ENCODE measurements around the gene DNAH10. TPM values are rescaled to one million over a fixed set of nuclear protein-coding genes. Genes with fewer than 3 reads are reported as not detected.
"Not testable (repeated sequence)": the region's sequence is repeated elsewhere in the genome, so short reads cannot be mapped to it uniquely, and the experiment has no call there.

DNAH10 gene
- total RNA-seq, 1 experiment from 2014 or later, result 0.30 TPM

GRCh38 chr12:123946152-123946515 lies 184.0 kb downstream of the DNAH10 start:
- no peaks in the 10 kb centered on the region for H3K79me2 ChIP-seq (ENCODE audit: low read length)
- H3K4me3 ChIP-seq (ENCODE audit: low read length), result no peak overlapping the region
- H3K4me1 ChIP-seq (ENCODE audit: low read length), result no peaks in the 10 kb centered on the region
- H3K9me2 ChIP-seq (replicated peaks; ENCODE audit: insufficient read depth, low read length), result no peaks in the 10 kb centered on the region
- H3K36me3 ChIP-seq (ENCODE audit: insufficient read depth, low read length), result no peaks in the 10 kb centered on the region
- no peak overlapping the region for H3K27ac ChIP-seq (ENCODE audit: low read length)
- H2AFZ ChIP-seq (ENCODE audit: low read length), result no peak overlapping the region
- no peak overlapping the region for H3K4me2 ChIP-seq (ENCODE audit: low read depth, low read length, poor library complexity, severe bottlenecking)
- H3K9ac ChIP-seq (ENCODE audit: low read length), result no peak overlapping the region
- H3K27me3 ChIP-seq (ENCODE audit: low read length), result no peaks in the 10 kb centered on the region
- H4K20me1 ChIP-seq (ENCODE audit: insufficient read depth, low read depth, low read length), result no peaks in the 10 kb centered on the region
- no peak for DNase-seq
- H3K9me3 ChIP-seq (ENCODE audit: low read length), result no peaks in the 10 kb centered on the region

DNA sequence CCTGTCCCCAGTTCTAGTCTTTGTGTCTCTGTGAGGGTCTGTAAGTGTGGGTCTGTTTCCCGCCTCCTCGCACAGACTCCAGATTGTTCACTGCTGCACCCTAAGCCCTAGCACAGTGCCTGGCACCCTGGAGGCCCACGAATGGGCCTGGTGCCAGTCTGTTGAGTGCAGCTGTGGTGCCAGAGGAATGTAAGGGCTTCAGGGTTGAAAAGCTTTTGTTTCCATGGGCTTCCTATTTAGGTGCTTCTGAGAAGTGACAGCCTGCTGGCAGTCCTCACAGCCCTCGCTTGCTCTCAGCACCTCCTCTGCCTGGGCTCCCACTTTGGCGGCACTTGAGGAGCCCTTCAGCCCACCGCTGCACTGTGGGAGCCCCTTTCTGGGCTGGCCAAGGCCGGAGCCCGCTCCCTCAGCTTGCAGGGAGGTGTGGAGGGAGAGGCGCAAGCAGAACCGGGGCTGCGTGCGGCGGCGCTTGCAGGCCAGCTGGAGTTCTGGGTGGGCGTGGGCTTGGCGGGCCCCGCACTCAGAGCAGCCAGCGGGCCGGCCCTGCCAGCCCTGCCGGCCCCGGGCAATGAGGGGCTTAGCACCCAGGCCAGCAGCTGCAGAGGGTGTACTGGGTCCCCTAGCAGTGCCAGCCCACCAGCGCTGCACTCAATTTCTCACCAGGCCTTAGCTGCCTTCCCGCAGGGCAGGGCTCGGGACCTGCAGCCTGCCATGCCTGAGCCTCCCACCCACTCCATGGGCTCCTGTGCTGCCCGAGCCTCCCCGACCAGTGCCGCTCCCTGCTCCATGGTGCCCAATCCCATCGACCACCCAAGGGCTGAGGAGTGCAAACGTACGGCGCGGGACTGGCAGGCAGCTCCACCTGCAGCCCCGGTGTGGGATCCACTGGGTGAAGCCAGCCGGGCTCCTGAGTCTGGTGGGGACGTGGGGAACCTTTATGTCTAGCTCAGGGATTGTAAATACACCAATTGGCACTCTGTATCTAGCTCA lies 184.7 kb downstream of the DNAH10 start:
- H3K27ac ChIP-seq (ENCODE audit: low read length), result not testable (repeated sequence)

DNA sequence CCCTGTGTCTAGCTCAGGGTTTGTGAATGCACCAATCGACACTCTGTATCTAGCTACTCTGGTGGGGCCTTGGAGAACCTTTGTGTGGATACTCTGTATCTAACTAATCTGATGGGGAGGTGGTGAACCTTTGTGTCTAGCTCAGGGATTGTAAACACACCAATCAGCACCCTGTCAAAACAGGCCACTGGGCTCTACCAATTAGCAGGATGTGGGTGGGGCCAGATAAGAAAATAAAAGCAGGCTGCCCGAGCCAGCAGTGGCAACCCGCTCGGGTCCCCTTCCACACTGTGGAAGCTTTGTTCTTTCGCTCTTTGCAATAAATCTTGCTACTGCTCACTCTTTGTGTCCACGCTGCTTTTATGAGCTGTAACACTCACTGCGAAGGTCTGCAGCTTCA lies 185.4 kb downstream of the DNAH10 start:
- not testable (repeated sequence) for H3K4me2 ChIP-seq (ENCODE audit: low read depth, low read length, poor library complexity, severe bottlenecking); H2AFZ ChIP-seq (ENCODE audit: low read length); H3K9ac ChIP-seq (ENCODE audit: low read length); H4K20me1 ChIP-seq (ENCODE audit: insufficient read depth, low read depth, low read length); H3K9me2 ChIP-seq (replicated peaks; ENCODE audit: insufficient read depth, low read length); H3K27ac ChIP-seq (ENCODE audit: low read length); H3K4me3 ChIP-seq (ENCODE audit: low read length); H3K9me3 ChIP-seq (ENCODE audit: low read length); H3K36me3 ChIP-seq (ENCODE audit: insufficient read depth, low read length); H3K27me3 ChIP-seq (ENCODE audit: low read length); H3K4me1 ChIP-seq (ENCODE audit: low read length); DNase-seq; H3K79me2 ChIP-seq (ENCODE audit: low read length)

More for the DNA sequence above, 184.7 kb downstream of the DNAH10 start:
- DNase-seq; H3K9me2 ChIP-seq (replicated peaks; ENCODE audit: insufficient read depth, low read length); H3K27me3 ChIP-seq (ENCODE audit: low read length); H3K4me2 ChIP-seq (ENCODE audit: low read depth, low read length, poor library complexity, severe bottlenecking); H4K20me1 ChIP-seq (ENCODE audit: insufficient read depth, low read depth, low read length); H3K9me3 ChIP-seq (ENCODE audit: low read length); H3K36me3 ChIP-seq (ENCODE audit: insufficient read depth, low read length); H3K4me3 ChIP-seq (ENCODE audit: low read length); H3K9ac ChIP-seq (ENCODE audit: low read length); H3K4me1 ChIP-seq (ENCODE audit: low read length); H2AFZ ChIP-seq (ENCODE audit: low read length); H3K79me2 ChIP-seq (ENCODE audit: low read length): not testable (repeated sequence)

DNA sequence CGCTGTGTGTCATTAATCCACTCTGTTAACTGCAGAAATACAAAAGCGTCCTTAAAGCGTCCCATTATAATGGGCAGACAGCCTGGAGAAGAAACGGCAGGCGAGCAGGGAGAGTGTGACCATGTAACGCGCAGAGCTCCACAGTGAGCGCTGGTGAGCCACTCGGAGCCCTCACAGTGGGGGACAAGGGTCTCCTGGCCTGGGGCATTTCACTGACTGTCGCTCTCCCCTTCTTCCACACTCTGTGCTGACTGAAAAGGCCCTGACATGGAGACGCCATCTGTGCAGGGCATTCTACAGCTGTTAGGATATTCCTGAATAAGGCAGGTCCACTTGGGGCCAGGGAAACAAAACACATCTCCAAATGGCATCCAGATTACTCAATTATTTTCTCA lies 186.3 kb downstream of the DNAH10 start:
- no peaks in the 10 kb centered on the region for H3K4me1 ChIP-seq (ENCODE audit: low read length)
- H3K79me2 ChIP-seq (ENCODE audit: low read length), result no peaks in the 10 kb centered on the region
- H4K20me1 ChIP-seq (ENCODE audit: insufficient read depth, low read depth, low read length), result no peaks in the 10 kb centered on the region
- no peak overlapping the region for H2AFZ ChIP-seq (ENCODE audit: low read length)
- no peak overlapping the region for H3K27ac ChIP-seq (ENCODE audit: low read length)
- no peak overlapping the region for H3K9ac ChIP-seq (ENCODE audit: low read length)
- no peak for DNase-seq
- no peak overlapping the region for H3K4me2 ChIP-seq (ENCODE audit: low read depth, low read length, poor library complexity, severe bottlenecking)
- no peaks in the 10 kb centered on the region for H3K9me3 ChIP-seq (ENCODE audit: low read length)
- no peak overlapping the region for H3K4me3 ChIP-seq (ENCODE audit: low read length)
- no peaks in the 10 kb centered on the region for H3K36me3 ChIP-seq (ENCODE audit: insufficient read depth, low read length)
- no peaks in the 10 kb centered on the region for H3K27me3 ChIP-seq (ENCODE audit: low read length)
- H3K9me2 ChIP-seq (replicated peaks; ENCODE audit: insufficient read depth, low read length), result no peaks in the 10 kb centered on the region

DNA sequence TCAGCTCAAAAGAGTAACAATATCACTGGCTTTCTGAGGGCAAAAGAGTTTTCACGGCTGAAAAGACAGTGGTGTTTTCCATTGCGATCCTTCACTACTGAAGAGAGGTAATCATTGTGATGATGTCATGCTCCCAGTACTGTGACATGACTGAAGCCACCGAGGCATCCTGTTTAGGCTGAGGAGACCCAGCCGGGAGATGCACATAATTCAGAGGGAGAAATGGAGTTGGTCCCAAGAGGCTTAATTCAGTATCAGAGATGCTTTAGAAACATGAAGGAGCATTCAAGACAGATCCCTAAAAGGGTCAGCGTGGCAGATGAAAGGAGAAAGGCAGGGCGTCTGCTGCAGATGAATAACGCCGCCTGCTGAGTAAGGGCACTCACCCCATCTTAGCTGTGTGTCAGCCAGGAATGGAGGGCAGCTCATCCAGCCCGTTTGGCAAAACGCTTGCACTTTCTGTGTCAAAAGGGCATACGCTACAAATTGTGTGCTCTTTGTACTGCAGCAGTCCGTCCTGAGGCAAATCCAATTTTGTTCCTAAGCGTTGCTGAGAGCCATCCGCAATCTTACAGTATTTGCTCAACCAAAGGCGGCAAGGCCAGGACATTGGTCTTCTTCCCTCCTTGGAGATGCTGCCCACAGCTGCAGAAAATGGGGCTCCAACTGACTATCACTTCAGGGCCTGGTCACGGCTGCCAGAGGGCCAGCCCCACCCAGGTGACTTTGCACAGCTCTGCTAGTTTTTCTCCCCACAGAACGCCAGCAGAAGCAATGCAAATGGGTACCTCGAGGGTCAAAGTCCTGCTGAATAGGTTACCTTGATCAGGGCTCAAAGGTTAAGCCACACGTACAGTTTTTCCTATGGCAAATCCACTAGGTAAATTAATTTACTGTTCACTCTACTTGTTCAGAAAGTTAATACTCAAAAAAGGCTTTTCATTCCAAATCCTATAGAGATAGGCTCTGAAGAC lies 187.0 kb downstream of the DNAH10 start:
- DNase-seq, result no peak
- Histone ChIP-seq H4K20me1 (ENCODE audit: insufficient read depth, low read depth, low read length) (no peaks in the 10 kb centered on the region), H3K36me3 (ENCODE audit: insufficient read depth, low read length) (no peaks in the 10 kb centered on the region), H3K9ac (ENCODE audit: low read length) (no peak overlapping the region), H3K4me1 (ENCODE audit: low read length) (no peaks in the 10 kb centered on the region), H3K79me2 (ENCODE audit: low read length) (no peaks in the 10 kb centered on the region), H3K27me3 (ENCODE audit: low read length) (no peaks in the 10 kb centered on the region), H3K4me2 (ENCODE audit: low read depth, low read length, poor library complexity, severe bottlenecking) (no peak overlapping the region), H3K27ac (ENCODE audit: low read length) (no peak overlapping the region), H3K9me2 (replicated peaks; ENCODE audit: insufficient read depth, low read length) (no peaks in the 10 kb centered on the region), H3K4me3 (ENCODE audit: low read length) (no peak overlapping the region), H2AFZ (ENCODE audit: low read length) (no peak overlapping the region), H3K9me3 (ENCODE audit: low read length) (no peaks in the 10 kb centered on the region)

DNA sequence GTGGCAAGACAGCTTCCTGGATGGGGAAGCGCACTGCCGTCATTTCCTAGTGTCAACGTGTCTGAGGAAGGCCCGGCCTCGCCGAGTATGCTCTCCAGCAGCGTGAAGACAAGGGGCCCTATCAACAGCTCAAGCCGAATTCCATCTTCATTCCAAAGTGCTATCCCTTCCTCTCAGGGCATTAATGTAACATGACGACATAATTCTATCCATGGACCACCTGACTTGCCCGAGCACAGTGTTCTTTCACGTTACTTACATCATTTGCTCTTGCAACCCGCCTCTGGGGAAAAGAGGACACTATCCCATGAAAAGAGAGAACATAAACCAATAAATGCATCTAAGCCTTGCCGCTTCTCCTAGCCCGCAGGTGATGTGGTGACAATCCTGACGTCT lies 187.7 kb downstream of the DNAH10 start:
- Histone ChIP-seq H3K9me2 (replicated peaks; ENCODE audit: insufficient read depth, low read length) (no peaks in the 10 kb centered on the region), H3K36me3 (ENCODE audit: insufficient read depth, low read length) (no peaks in the 10 kb centered on the region), H3K4me2 (ENCODE audit: low read depth, low read length, poor library complexity, severe bottlenecking) (no peak overlapping the region), H3K79me2 (ENCODE audit: low read length) (no peaks in the 10 kb centered on the region), H3K9me3 (ENCODE audit: low read length) (no peaks in the 10 kb centered on the region), H3K27me3 (ENCODE audit: low read length) (no peaks in the 10 kb centered on the region), H2AFZ (ENCODE audit: low read length) (no peak overlapping the region), H3K9ac (ENCODE audit: low read length) (no peak overlapping the region), H3K27ac (ENCODE audit: low read length) (no peak overlapping the region), H4K20me1 (ENCODE audit: insufficient read depth, low read depth, low read length) (no peaks in the 10 kb centered on the region), H3K4me1 (ENCODE audit: low read length) (no peaks in the 10 kb centered on the region), H3K4me3 (ENCODE audit: low read length) (no peak overlapping the region)
- no peak for DNase-seq

- no peak overlapping the region for H3K27ac ChIP-seq (ENCODE audit: low read length)
Observed at GRCh38 chr12:123950476-123951349, 188.6 kb downstream of the DNAH10 start.

More at GRCh38 chr12:123950476-123951349, 188.6 kb downstream of the DNAH10 start:
- Histone ChIP-seq H3K4me3 (ENCODE audit: low read length) (no peak overlapping the region), H4K20me1 (ENCODE audit: insufficient read depth, low read depth, low read length) (no peaks in the 10 kb centered on the region), H2AFZ (ENCODE audit: low read length) (no peak overlapping the region), H3K4me2 (ENCODE audit: low read depth, low read length, poor library complexity, severe bottlenecking) (no peak overlapping the region), H3K79me2 (ENCODE audit: low read length) (no peaks in the 10 kb centered on the region), H3K27me3 (ENCODE audit: low read length) (no peaks in the 10 kb centered on the region), H3K9me2 (replicated peaks; ENCODE audit: insufficient read depth, low read length) (no peaks in the 10 kb centered on the region), H3K36me3 (ENCODE audit: insufficient read depth, low read length) (no peaks in the 10 kb centered on the region), H3K4me1 (ENCODE audit: low read length) (no peaks in the 10 kb centered on the region), H3K9me3 (ENCODE audit: low read length) (no peaks in the 10 kb centered on the region), H3K9ac (ENCODE audit: low read length) (no peak overlapping the region)
- DNase-seq, result no peak
